ENCODE measurements around the gene KLF7.

DNA sequence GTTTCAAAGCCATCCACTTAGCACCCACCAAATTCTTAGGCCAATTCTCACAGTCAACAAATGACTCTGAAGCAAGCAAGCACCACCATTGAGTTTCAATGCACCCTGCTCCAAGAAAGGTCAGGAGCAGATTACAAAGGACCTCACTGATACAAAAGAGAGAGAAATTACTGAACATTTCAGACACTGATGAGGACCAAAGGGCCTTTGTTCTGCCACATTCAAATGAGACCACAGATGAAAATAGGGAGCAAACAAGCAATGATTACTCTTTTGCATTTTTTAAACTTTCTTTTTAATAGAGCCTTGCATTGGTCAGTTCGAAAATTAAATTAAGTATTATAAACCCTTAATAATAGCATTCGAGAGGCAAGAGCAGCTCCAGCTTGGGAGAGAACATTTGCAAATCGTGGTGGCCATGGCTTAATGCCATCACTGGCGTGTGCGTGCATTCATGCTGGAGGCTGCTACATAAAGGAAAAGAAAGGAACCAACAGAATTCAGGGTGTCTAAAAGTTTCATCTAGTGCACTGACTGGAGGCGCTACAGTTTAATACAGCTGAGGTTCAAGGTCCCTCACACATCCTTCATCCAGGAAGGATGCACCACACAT lies 87.5 kb downstream of the KLF7 start:
- TF ChIP-seq, protein P1, sequence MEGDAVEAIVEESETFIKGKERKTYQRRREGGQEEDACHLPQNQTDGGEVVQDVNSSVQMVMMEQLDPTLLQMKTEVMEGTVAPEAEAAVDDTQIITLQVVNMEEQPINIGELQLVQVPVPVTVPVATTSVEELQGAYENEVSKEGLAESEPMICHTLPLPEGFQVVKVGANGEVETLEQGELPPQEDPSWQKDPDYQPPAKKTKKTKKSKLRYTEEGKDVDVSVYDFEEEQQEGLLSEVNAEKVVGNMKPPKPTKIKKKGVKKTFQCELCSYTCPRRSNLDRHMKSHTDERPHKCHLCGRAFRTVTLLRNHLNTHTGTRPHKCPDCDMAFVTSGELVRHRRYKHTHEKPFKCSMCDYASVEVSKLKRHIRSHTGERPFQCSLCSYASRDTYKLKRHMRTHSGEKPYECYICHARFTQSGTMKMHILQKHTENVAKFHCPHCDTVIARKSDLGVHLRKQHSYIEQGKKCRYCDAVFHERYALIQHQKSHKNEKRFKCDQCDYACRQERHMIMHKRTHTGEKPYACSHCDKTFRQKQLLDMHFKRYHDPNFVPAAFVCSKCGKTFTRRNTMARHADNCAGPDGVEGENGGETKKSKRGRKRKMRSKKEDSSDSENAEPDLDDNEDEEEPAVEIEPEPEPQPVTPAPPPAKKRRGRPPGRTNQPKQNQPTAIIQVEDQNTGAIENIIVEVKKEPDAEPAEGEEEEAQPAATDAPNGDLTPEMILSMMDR (IDR thresholded peaks at IDR 0.05) = no peak
- TF ChIP-seq POLR2A (IDR thresholded peaks at IDR 0.05) (no peak), EP300 (IDR thresholded peaks at IDR 0.05) (no peak)
